Lung (tissue), 12 donors: ENCODE measurements around the gene FOXA3. TPM values are rescaled to one million over a fixed set of nuclear protein-coding genes. Genes with fewer than 3 reads are reported as not detected.

Source experiments
- ATAC-seq: fragments of 200-7000 bp; cut with Tn5 transposase; one replicate; pipeline ENCODE4 v1.9.1; 2020; ENCODE audit warnings: moderate number of reproducible peaks; ENCODE audit not compliant: insufficient read depth, low FRiP score
- DNase-seq, 3 donors: peaks; one replicate each; pipeline ENCODE4 v3.0.0-alpha.2; 2013 to 2017
- H3K27ac ChIP-seq, 2 donors: one replicate each; pipeline ENCODE4 v1.5.1; 2013; ENCODE audit warnings: mild to moderate bottlenecking in 2 of 2, moderate library complexity in 2 of 2, control low read depth in 1 of 2, inconsistent platforms in 1 of 2, low read depth in 1 of 2, low read length in 1 of 2
- H3K27me3 ChIP-seq, 3 donors: one replicate each; pipeline ENCODE4 v1.5.1; 2013; ENCODE audit warnings: low read length in 2 of 3; ENCODE audit not compliant: control insufficient read depth in 3 of 3, insufficient read depth in 3 of 3
- H3K36me3 ChIP-seq, 4 donors: one replicate each; pipeline ENCODE4 v1.5.1; 2013; ENCODE audit warnings: low read length in 4 of 4, mild to moderate bottlenecking in 1 of 4, moderate library complexity in 1 of 4; ENCODE audit not compliant: control insufficient read depth in 4 of 4, insufficient read depth in 4 of 4
- H3K4me1 ChIP-seq, 5 donors: one replicate each; pipeline ENCODE4 v1.5.1; 2013; ENCODE audit warnings: low read length in 5 of 5, mild to moderate bottlenecking in 2 of 5, moderate library complexity in 1 of 5; ENCODE audit not compliant: control insufficient read depth in 5 of 5, insufficient read depth in 5 of 5
- H3K4me3 ChIP-seq: one replicate; pipeline ENCODE4 v1.5.1; 2013; ENCODE audit warnings: mild to moderate bottlenecking, control low read depth, moderate library complexity
- H3K9ac ChIP-seq, 2 donors: one replicate each; pipeline ENCODE4 v1.5.1; 2013; ENCODE audit warnings: low read length in 2 of 2, control low read depth in 1 of 2; ENCODE audit not compliant: insufficient read depth in 1 of 2
- H3K9me3 ChIP-seq, 4 donors: one replicate each; pipeline ENCODE4 v1.5.1; 2013; ENCODE audit warnings: low read length in 3 of 4, mild to moderate bottlenecking in 1 of 4, moderate library complexity in 1 of 4; ENCODE audit not compliant: control insufficient read depth in 4 of 4, insufficient read depth in 3 of 4
- WGBS, 2 donors: extraction: QIAGEN DNeasy Blood & Tissue Kit; methylation state at CpG; one replicate each; pipeline ENCODE4 v1.1.7; 2013; 5-methylcytosine and 5-hydroxymethylcytosine counted together
- polyA plus RNA-seq, 2 donors: library from polyadenylated mRNA; stranded (reverse); fragments of 200-250 nt; gene quantifications; one replicate each; pipeline ENCODE4 v1.2.1, GENCODE V29; 2013
- total RNA-seq, 2 donors: library from RNA; depleted of rRNA in 1 of 2; stranded (reverse); fragments of >200 nt in 1 of 2; gene quantifications; one replicate each; pipeline ENCODE4 v1.2.1, GENCODE V29; 2014 to 2021
- TF ChIP-seq, protein P1 (sequence below): IDR thresholded peaks from 2 replicates; pipeline ENCODE4 v1.5.1; 2012; ENCODE audit warnings: mild to moderate bottlenecking; ENCODE audit errors: control extremely low read depth, extremely low read depth
- donor health status: control.
- donor health status: control.
- donor health status: Bipolar disorder and iron deficiency.
- donor health status: healthy.
- donor health status: DM: yes; HTN: yes; CAD: no.

FOXA3 gene
- total and polyA plus RNA-seq, 4 donors = 0.43 to 0.68 (median 0.51) TPM

DNA sequence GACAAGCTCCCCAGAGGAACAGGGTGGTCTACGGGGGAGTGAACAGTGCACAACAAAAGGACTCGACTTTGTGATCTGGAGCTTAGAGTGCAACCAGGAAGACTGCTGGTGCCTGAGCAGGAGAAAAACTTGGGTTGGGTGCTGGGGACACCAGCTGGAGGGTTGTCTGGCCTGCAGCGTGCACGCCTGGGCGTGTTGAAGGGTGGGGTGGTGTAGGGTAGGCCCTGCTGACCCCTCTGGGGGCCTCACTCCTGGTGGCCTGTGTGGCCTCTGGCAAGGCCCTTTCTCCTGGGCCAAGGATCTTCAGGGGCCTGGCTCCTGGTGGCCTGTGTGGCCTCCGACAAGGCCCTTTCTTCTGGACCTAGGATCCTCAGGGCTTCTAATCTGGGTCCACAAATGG is 44.4 kb upstream of the FOXA3 start:
- Histone ChIP-seq H3K36me3 (peaks cover 4 to 56% (median 15%) of the 10 kb centered on the region in 4 donors), H3K9me3 (no peaks in the 10 kb centered on the region), H3K27me3 (no peaks in the 10 kb centered on the region), H3K9ac (no peak overlapping the region), H3K4me3 (no peak overlapping the region), H3K27ac (no peak overlapping the region), H3K4me1 (peaks cover 0 to 12% (median 0%) of the 10 kb centered on the region in 5 donors)
- DNase-seq (no peak), ATAC-seq (no peak)
- 94 to 95% methylated on average over 6 of the region's 6 CpGs for WGBS, 2 donors
- TF ChIP-seq, protein P1, sequence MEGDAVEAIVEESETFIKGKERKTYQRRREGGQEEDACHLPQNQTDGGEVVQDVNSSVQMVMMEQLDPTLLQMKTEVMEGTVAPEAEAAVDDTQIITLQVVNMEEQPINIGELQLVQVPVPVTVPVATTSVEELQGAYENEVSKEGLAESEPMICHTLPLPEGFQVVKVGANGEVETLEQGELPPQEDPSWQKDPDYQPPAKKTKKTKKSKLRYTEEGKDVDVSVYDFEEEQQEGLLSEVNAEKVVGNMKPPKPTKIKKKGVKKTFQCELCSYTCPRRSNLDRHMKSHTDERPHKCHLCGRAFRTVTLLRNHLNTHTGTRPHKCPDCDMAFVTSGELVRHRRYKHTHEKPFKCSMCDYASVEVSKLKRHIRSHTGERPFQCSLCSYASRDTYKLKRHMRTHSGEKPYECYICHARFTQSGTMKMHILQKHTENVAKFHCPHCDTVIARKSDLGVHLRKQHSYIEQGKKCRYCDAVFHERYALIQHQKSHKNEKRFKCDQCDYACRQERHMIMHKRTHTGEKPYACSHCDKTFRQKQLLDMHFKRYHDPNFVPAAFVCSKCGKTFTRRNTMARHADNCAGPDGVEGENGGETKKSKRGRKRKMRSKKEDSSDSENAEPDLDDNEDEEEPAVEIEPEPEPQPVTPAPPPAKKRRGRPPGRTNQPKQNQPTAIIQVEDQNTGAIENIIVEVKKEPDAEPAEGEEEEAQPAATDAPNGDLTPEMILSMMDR = no peak

DNA sequence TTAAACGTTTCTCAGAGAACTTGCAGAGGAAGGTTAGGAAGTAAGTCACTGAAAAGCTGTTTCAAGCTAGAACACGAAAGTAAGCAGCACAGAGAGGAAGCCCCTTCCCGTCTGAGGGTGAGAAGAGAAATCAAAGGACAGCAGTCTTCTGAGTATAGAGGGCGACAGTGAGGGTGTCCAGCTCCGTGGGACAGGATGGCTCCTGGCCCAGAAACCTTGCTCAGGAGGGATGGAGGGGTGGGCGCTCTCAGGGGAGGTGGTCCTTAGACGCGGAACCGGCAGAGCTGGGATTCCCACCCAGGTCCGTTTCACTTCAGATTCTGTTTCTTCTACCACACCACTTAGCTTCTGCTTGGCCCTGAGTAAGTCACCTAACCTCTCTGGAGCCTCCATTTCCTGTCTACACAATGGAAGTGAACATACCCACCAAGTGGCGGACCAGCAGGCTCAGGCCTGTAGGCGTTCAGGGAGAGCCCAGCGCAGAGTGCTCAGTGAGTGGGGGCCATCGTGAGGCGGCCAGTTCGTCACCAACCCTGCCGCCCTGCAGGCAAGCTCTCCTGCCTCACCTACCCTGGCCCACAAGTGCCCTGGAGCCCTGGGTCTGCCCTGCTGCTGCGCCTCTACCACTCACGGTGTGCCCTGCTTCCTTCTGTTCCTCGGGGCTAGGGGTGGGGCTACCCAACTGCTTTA is 43.6 kb upstream of the FOXA3 start:
- ATAC-seq (no peak), DNase-seq (no peak)
- Histone ChIP-seq H3K4me3 (no peak overlapping the region), H3K4me1 (peaks cover 0 to 12% (median 0%) of the 10 kb centered on the region in 5 donors), H3K9ac (no peak overlapping the region), H3K27ac (no peak overlapping the region), H3K27me3 (no peaks in the 10 kb centered on the region), H3K36me3 (peaks cover 6 to 62% (median 18%) of the 10 kb centered on the region in 4 donors), H3K9me3 (no peaks in the 10 kb centered on the region)
- TF ChIP-seq, protein P1 = no peak
- 79 to 86% methylated on average over 19 to 20 of the region's 20 CpGs for WGBS, 2 donors

DNA sequence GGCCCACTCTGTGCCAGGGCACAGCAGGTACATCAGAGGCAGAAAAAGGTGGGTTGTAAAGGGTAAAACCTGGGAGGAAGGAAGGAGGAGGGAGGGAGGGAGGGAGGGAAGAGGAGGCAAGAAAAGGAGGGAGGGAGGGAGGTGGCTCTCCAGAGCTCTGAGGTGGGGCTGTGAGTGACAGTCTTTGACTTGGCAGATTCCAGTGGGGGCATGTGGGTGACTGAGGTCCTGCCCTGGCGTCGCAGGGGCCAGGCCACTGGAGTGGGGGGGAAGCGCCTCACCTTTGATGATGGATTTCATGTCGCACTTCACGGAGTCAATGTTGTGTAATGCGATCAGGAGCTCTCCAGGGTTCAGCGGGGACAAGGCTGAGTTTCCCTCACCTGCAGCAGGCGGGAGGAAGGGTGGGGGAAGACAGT is 43.0 kb upstream of the FOXA3 start:
- TF ChIP-seq, protein P1 = no peak
- ATAC-seq = no peak
- Histone ChIP-seq H3K27ac (no peak overlapping the region), H3K9me3 (no peaks in the 10 kb centered on the region), H3K27me3 (no peaks in the 10 kb centered on the region), H3K4me3 (no peak overlapping the region), H3K36me3 (peaks cover 10 to 67% (median 21%) of the 10 kb centered on the region in 4 donors), H3K9ac (no peak overlapping the region), H3K4me1 (peaks cover 0 to 9% (median 0%) of the 10 kb centered on the region in 5 donors)
- DNase-seq = no peak
- 79 to 81% methylated on average over 8 of the region's 8 CpGs for WGBS, 2 donors

DNA sequence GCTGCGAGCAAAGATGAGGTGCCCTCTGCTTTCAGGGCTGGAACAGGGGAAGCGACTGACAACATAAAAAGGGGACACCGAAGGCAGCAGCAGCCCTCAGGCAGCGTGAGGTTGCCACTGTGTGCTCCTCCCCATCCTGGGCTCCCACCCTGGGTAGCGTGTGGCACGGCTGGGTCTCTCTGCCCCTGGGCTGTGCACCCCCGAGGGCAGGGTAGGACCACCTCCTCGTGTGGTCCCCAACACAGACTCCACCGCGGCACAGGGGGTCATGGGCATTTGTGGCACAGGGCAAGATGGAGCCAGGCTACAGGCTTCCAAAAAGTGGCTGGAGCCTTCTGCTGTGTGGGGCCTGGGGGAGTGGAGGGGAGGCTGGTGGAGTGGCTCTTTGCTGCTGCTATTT is 42.6 kb upstream of the FOXA3 start:
- ATAC-seq (no peak), DNase-seq (no peak)
- 86 to 90% methylated on average over 10 of the region's 10 CpGs for WGBS, 2 donors
- Histone ChIP-seq H3K27ac (no peak overlapping the region), H3K36me3 (peaks cover 10 to 72% (median 21%) of the 10 kb centered on the region in 4 donors), H3K4me3 (no peak overlapping the region), H3K9ac (no peak overlapping the region), H3K27me3 (no peaks in the 10 kb centered on the region), H3K9me3 (no peaks in the 10 kb centered on the region), H3K4me1 (peaks cover 0 to 4% (median 0%) of the 10 kb centered on the region in 5 donors)
- TF ChIP-seq, protein P1 = no peak
